SK-N-SH (cell line): ENCODE measurements around the gene C2orf72.

ENCODE experiments used
- CHD2 ChIP-seq: fragments of 150-350 bp; IDR thresholded peaks from 2 replicates; pipeline ENCODE4 v1.6.1; 2018; ENCODE audit warnings: low read length; ENCODE audit not compliant: partially characterized antibody
- EP300 ChIP-seq, 2 experiments: IDR thresholded peaks; 2 replicates each; pipeline versions ENCODE4 v1.4.0 to v1.6.1; 2012; ENCODE audit warnings: borderline replicate concordance in 1 of 2, low read depth in 1 of 2, low read length in 1 of 2
- EZH2phosphoT487 ChIP-seq: fragments of 200-600 bp; sonication (generic); IDR thresholded peaks from 2 replicates; pipeline ENCODE4 v1.6.1; 2017; ENCODE audit warnings: low read depth, mixed run types, mild to moderate bottlenecking, antibody characterized with exemption, moderate library complexity, borderline replicate concordance
- FOSL2 ChIP-seq: IDR thresholded peaks from 2 replicates; pipeline ENCODE4 v1.4.0; 2012; ENCODE audit warnings: low read depth, mild to moderate bottlenecking, moderate library complexity, borderline replicate concordance
- FOXJ3 ChIP-seq: sonication (generic); formaldehyde crosslinking; IDR thresholded peaks from 2 replicates; pipeline ENCODE4 v1.5.1; 2020; ENCODE audit warnings: mild to moderate bottlenecking, missing genetic modification reagents
- NRF1 ChIP-seq: IDR thresholded peaks from 2 replicates; pipeline ENCODE4 v1.6.1; 2012; ENCODE audit warnings: low read depth, mild to moderate bottlenecking, low read length
- POLR2AphosphoS5 ChIP-seq: IDR thresholded peaks from 2 replicates; pipeline ENCODE4 v1.6.1; 2012; ENCODE audit warnings: low read depth, low read length
- SIN3A ChIP-seq: IDR thresholded peaks from 2 replicates; pipeline ENCODE4 v1.6.1; 2012; ENCODE audit warnings: low read depth, mild to moderate bottlenecking, low read length, moderate library complexity, borderline replicate concordance
- SMC3 ChIP-seq: IDR thresholded peaks from 2 replicates; pipeline ENCODE4 v1.6.1; 2012; ENCODE audit warnings: low read depth, low read length, improper control_type of control experiment
- YY1 ChIP-seq: IDR thresholded peaks from 2 replicates; pipeline ENCODE4 v1.4.0; 2012; ENCODE audit warnings: low read depth, mild to moderate bottlenecking
- TF ChIP-seq, protein P1 (sequence below): IDR thresholded peaks from 2 replicates; pipeline ENCODE4; 2012
- TF ChIP-seq, protein P2 (sequence below): fragments of 200-600 bp; sonication (generic); IDR thresholded peaks from 2 replicates; pipeline ENCODE4 v1.6.1; 2017; ENCODE audit warnings: antibody characterized with exemption, mild to moderate bottlenecking, moderate library complexity
- TF ChIP-seq, protein P3 (sequence below): fragments of 150-350 bp; IDR thresholded peaks from 2 replicates; pipeline ENCODE4 v1.6.1; 2017; ENCODE audit warnings: antibody characterized with exemption, low read length, low read depth, borderline replicate concordance

DNA sequence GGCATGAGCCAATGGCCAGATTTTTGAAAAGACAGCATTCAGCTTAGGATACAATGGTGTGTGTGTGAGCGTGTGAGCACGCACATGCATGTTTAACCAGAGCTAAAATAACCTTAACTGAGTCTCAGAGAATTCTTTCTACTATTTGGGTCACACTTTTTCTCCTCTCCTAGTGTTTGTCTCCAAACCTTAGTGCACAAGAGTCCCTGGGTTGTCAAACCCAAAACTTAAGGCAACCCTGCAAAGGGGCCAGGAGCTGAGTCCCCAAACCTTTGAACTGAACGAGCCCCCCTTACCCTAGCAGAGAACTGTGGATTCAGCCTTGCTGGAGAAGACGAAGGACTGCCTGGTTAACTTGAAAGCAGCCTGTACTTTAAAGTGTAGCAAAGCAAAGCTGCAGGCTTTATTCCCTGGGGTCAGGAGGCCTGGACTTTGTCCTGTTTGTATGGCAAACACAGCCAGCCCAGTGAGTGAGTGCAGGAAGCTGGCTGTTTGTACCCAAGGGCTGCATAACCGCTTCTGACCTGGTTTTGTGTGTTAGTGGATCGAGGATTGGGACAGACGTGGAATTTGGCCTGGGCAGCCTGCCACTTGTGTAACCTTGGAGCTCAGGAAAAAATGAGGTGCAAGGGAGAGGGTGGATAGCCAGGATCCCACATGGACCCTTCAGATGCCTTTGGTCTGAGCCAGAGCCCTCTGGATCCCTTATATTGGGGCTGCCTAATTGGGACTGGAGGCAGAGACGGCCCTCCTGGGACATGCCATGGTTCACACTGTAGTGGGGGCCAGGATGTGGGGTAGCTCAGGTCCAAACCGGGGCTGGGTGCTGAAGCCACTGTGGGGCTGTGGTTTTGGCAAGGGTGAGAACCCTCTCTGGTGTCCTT lies 12.9 kb downstream of the C2orf72 start:
- TF ChIP-seq FOXJ3 (CRISPR knock-in tag): no peak
- no peak for TF ChIP-seq POLR2AphosphoS5
- TF ChIP-seq EP300 (IDR thresholded peaks at IDR 0.05; ENCODE audit: borderline replicate concordance in 1 of 2, low read depth in 1 of 2, low read length in 1 of 2): no peak
- TF ChIP-seq, protein P1, sequence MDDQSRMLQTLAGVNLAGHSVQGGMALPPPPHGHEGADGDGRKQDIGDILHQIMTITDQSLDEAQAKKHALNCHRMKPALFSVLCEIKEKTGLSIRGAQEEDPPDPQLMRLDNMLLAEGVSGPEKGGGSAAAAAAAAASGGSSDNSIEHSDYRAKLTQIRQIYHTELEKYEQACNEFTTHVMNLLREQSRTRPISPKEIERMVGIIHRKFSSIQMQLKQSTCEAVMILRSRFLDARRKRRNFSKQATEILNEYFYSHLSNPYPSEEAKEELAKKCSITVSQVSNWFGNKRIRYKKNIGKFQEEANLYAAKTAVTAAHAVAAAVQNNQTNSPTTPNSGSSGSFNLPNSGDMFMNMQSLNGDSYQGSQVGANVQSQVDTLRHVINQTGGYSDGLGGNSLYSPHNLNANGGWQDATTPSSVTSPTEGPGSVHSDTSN: no peak
- TF ChIP-seq, protein P2, sequence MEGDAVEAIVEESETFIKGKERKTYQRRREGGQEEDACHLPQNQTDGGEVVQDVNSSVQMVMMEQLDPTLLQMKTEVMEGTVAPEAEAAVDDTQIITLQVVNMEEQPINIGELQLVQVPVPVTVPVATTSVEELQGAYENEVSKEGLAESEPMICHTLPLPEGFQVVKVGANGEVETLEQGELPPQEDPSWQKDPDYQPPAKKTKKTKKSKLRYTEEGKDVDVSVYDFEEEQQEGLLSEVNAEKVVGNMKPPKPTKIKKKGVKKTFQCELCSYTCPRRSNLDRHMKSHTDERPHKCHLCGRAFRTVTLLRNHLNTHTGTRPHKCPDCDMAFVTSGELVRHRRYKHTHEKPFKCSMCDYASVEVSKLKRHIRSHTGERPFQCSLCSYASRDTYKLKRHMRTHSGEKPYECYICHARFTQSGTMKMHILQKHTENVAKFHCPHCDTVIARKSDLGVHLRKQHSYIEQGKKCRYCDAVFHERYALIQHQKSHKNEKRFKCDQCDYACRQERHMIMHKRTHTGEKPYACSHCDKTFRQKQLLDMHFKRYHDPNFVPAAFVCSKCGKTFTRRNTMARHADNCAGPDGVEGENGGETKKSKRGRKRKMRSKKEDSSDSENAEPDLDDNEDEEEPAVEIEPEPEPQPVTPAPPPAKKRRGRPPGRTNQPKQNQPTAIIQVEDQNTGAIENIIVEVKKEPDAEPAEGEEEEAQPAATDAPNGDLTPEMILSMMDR: no peak
- TF ChIP-seq, protein P3, sequence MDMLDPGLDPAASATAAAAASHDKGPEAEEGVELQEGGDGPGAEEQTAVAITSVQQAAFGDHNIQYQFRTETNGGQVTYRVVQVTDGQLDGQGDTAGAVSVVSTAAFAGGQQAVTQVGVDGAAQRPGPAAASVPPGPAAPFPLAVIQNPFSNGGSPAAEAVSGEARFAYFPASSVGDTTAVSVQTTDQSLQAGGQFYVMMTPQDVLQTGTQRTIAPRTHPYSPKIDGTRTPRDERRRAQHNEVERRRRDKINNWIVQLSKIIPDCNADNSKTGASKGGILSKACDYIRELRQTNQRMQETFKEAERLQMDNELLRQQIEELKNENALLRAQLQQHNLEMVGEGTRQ: no peak
- TF ChIP-seq EZH2phosphoT487: no peak
- no peak for TF ChIP-seq YY1
- no peak for TF ChIP-seq NRF1
- TF ChIP-seq CHD2: no peak
- TF ChIP-seq SIN3A: no peak
- no peak for TF ChIP-seq FOSL2
- TF ChIP-seq SMC3: no peak
